GM21717 (cell line): ENCODE data around the gene ARHGEF16.

Experiments used
- ATAC-seq: cut with Tn5 transposase; IDR thresholded peaks from one replicate; pipeline ENCODE4 v1.9.1; 2021; ENCODE audit warnings: mild to moderate bottlenecking, moderate library complexity; ENCODE audit not compliant: unreplicated experiment

ARHGEF16 gene

GRCh38 chr1:3515272-3515671 is 60.8 kb downstream of the ARHGEF16 start:
- no peak for ATAC-seq

GRCh38 chr1:3515774-3516480 is 61.5 kb downstream of the ARHGEF16 start:
- no peak for ATAC-seq

GRCh38 chr1:3516481-3516869 is 62.0 kb downstream of the ARHGEF16 start:
- ATAC-seq: no peak

GRCh38 chr1:3516911-3517675 is 62.6 kb downstream of the ARHGEF16 start:
- ATAC-seq: no peak

GRCh38 chr1:3518256-3518655 is 63.8 kb downstream of the ARHGEF16 start:
- ATAC-seq: no peak

GRCh38 chr1:3518756-3519155 is 64.3 kb downstream of the ARHGEF16 start:
- no peak for ATAC-seq

GRCh38 chr1:3519301-3519885 is 64.9 kb downstream of the ARHGEF16 start:
- ATAC-seq: no peak

GRCh38 chr1:3520419-3521378 is 66.2 kb downstream of the ARHGEF16 start:
- ATAC-seq: no peak

GRCh38 chr1:3521426-3521825 is 67.0 kb downstream of the ARHGEF16 start:
- no peak for ATAC-seq

GRCh38 chr1:3522112-3522511 is 67.6 kb downstream of the ARHGEF16 start:
- no peak for ATAC-seq

GRCh38 chr1:3522564-3523265 is 68.2 kb downstream of the ARHGEF16 start:
- no peak for ATAC-seq

- no peak for ATAC-seq
Measured at GRCh38 chr1:3523980-3524379, 69.5 kb downstream of the ARHGEF16 start.

GRCh38 chr1:3524556-3525203 is 70.2 kb downstream of the ARHGEF16 start:
- ATAC-seq: no peak

GRCh38 chr1:3525551-3526482 is 71.4 kb downstream of the ARHGEF16 start:
- ATAC-seq: no peak

- ATAC-seq: no peak
Measured at GRCh38 chr1:3527774-3528173, 73.3 kb downstream of the ARHGEF16 start.

GRCh38 chr1:3529099-3529729 is 74.7 kb downstream of the ARHGEF16 start:
- ATAC-seq: no peak

- no peak for ATAC-seq
Measured at GRCh38 chr1:3530086-3530925, 75.8 kb downstream of the ARHGEF16 start.
